22Rv1 (cell line): ENCODE measurements around the gene SLC2A1.

Experiments
- CTCF ChIP-seq: fragments of 450-650 bp; IDR thresholded peaks from 2 replicates; pipeline ENCODE4 v1.5.1; 2017; ENCODE audit warnings: mild to moderate bottlenecking
- ZFX ChIP-seq: fragments of 450-650 bp; IDR thresholded peaks from 2 replicates; pipeline ENCODE4 v1.6.1; 2017; ENCODE audit warnings: antibody characterized with exemption, borderline replicate concordance

GRCh38 chr1:42962641-42963377 lies 4.1 kb upstream of the SLC2A1 start:
- no peak for TF ChIP-seq CTCF
- no peak for TF ChIP-seq ZFX
